PC-9 (cell line): ENCODE measurements around the gene LAPTM5. TPM values are rescaled to one million over a fixed set of nuclear protein-coding genes. Genes with fewer than 3 reads are reported as not detected.

Source experiments
- BruUV-seq: library from RNA; stranded (reverse); fragments of 400-500 nt; replicated peaks from 2 replicates; lab custom pipeline; 2021; lab: Mats Ljungman, UMichigan
- CTCF ChIA-PET: fragments of 300-600 bp; sonication (Branson Sonifier 250); formaldehyde crosslinking; loops from one replicate; lab custom pipeline; 2022; ENCODE audit warnings: antibody characterized with exemption; lab: Charles Lee
- POLR2A ChIA-PET: fragments of 300-600 bp; sonication (Branson Sonifier 250); formaldehyde crosslinking; loops from one replicate; lab custom pipeline; 2022; ENCODE audit warnings: antibody characterized with exemption; ENCODE audit not compliant: unreplicated experiment; lab: Charles Lee
- DNase-seq, 2 experiments: peaks; one replicate each; pipeline versions ENCODE4 v3.0.0 to v3.0.0-alpha.2; 2015 to 2022; ENCODE audit warnings: mixed read lengths in 1 of 2
- H2AFZ ChIP-seq: fragments of 200-600 bp; sonication (generic); 2 replicates; pipeline ENCODE4 v1.8.1; 2017; ENCODE audit warnings: antibody characterized with exemption
- H3F3A ChIP-seq: fragments of 200-600 bp; sonication (generic); 2 replicates; pipeline ENCODE4 v1.8.1; 2017; ENCODE audit warnings: antibody characterized with exemption, mild to moderate bottlenecking, low read depth; ENCODE audit not compliant: insufficient read depth
- H3K27ac ChIP-seq: fragments of 200-600 bp; sonication (generic); 2 replicates; pipeline ENCODE4 v1.6.1; 2016; ENCODE audit warnings: mixed run types
- H3K27me3 ChIP-seq: fragments of 200-600 bp; sonication (generic); 2 replicates; pipeline ENCODE4 v1.6.1; 2016; ENCODE audit warnings: low read depth, mixed run types; ENCODE audit not compliant: insufficient read depth
- H3K36me3 ChIP-seq: fragments of 200-600 bp; sonication (generic); 2 replicates; pipeline ENCODE4 v1.6.1; 2016; ENCODE audit warnings: low read depth, mixed run types
- H3K4me1 ChIP-seq: fragments of 200-600 bp; sonication (generic); replicated peaks from 2 replicates; pipeline ENCODE4 v1.6.1; 2016; ENCODE audit warnings: mixed run types; ENCODE audit not compliant: insufficient read depth
- H3K4me2 ChIP-seq: fragments of 200-600 bp; sonication (generic); 2 replicates; pipeline ENCODE4 v1.6.1; 2017; ENCODE audit warnings: mixed run types
- H3K4me3 ChIP-seq: fragments of 200-600 bp; sonication (generic); 2 replicates; pipeline ENCODE4 v1.6.1; 2016; ENCODE audit warnings: mixed run types
- H3K79me2 ChIP-seq: fragments of 200-600 bp; sonication (generic); 2 replicates; pipeline ENCODE4 v1.6.1; 2017; ENCODE audit warnings: low read depth, mixed run types
- H3K9me2 ChIP-seq: fragments of 200-600 bp; sonication (generic); 2 replicates; pipeline ENCODE4 v1.8.1; 2017; ENCODE audit warnings: mild to moderate bottlenecking; ENCODE audit not compliant: insufficient read depth
- H3K9me3 ChIP-seq: fragments of 200-600 bp; sonication (generic); 2 replicates; pipeline ENCODE4 v1.8.1; 2016; ENCODE audit warnings: low read depth; ENCODE audit not compliant: insufficient read depth
- H4K20me1 ChIP-seq: fragments of 200-600 bp; sonication (generic); 2 replicates; pipeline ENCODE4 v1.8.1; 2017; ENCODE audit not compliant: insufficient read depth
- CTCF ChIP-seq: fragments of 200-600 bp; sonication (generic); conservative IDR thresholded peaks from 2 replicates; pipeline ENCODE4 v1.6.1; 2017; ENCODE audit warnings: mixed run types, antibody characterized with exemption, mild to moderate bottlenecking, moderate library complexity
- EZH2 ChIP-seq: fragments of 200-600 bp; sonication (generic); IDR thresholded peaks from 2 replicates; pipeline ENCODE4 v1.8.0; 2017; ENCODE audit warnings: antibody characterized with exemption, low read depth
- intact Hi-C: fragments of 100-400 bp; cut with micrococcal nuclease; formaldehyde crosslinking; loops from one replicate; pipeline ENCODE4 v1.10.0; 2022; ENCODE audit not compliant: unreplicated experiment
- total RNA-seq: library from RNA; stranded (reverse); gene quantifications from 2 replicates; pipeline ENCODE4 v1.2.3, GENCODE V29; 2021

Gene LAPTM5
- total RNA-seq, 1 experiment from 2014 or later, result 5.0 TPM

GRCh38 chr1:30697571-30698376 is 59.8 kb downstream of the LAPTM5 start:
- intact Hi-C loops, result loop anchor here (10.0 kb wide), 1 partner anchor 173 kb away; no protein-coding TSS in a partner anchor
- Histone ChIP-seq H3K79me2 (no peaks in the 10 kb centered on the region), H3K9me3 (no peaks in the 10 kb centered on the region), H3K27ac (no peak overlapping the region), H3K27me3 (no peaks in the 10 kb centered on the region), H4K20me1 (no peaks in the 10 kb centered on the region), H3K4me3 (no peak overlapping the region), H2AFZ (no peak overlapping the region), H3F3A (no peaks in the 10 kb centered on the region), H3K4me2 (no peak overlapping the region), H3K4me1 (no peaks in the 10 kb centered on the region), H3K36me3 (no peaks in the 10 kb centered on the region), H3K9me2 (no peaks in the 10 kb centered on the region)
- ChIA-PET POLR2A (no interaction called here), CTCF (no interaction called here)
- BruUV-seq, result no TSS peak
- no peak for DNase-seq
- TF ChIP-seq CTCF, result no peak

GRCh38 chr1:30696831-30697230 is 60.7 kb downstream of the LAPTM5 start:
- Histone ChIP-seq H3K4me1 (no peaks in the 10 kb centered on the region), H4K20me1 (no peaks in the 10 kb centered on the region), H3K27me3 (no peaks in the 10 kb centered on the region), H3K4me3 (no peak overlapping the region), H3K4me2 (no peak overlapping the region), H3K79me2 (no peaks in the 10 kb centered on the region), H3K9me3 (no peaks in the 10 kb centered on the region), H3K27ac (no peak overlapping the region), H3K9me2 (no peaks in the 10 kb centered on the region), H3K36me3 (no peaks in the 10 kb centered on the region), H2AFZ (no peak overlapping the region), H3F3A (no peaks in the 10 kb centered on the region)
- no TSS peak for BruUV-seq
- no peak for DNase-seq
- ChIA-PET POLR2A (no interaction called here), CTCF (no interaction called here)
- intact Hi-C loops, result loop anchor here (10.0 kb wide), 1 partner anchor 172 kb away; no protein-coding TSS in a partner anchor
- TF ChIP-seq EZH2 (no peak), CTCF (no peak)

GRCh38 chr1:30695439-30695841 is 62.1 kb downstream of the LAPTM5 start:
- Histone ChIP-seq H3K4me1 (peaks cover 1% of the 10 kb centered on the region), H3K27ac (no peak overlapping the region), H3F3A (peaks cover 1% of the 10 kb centered on the region; the same call in 1 of the 2 replicates), H3K4me3 (no peak overlapping the region), H4K20me1 (no peaks in the 10 kb centered on the region), H2AFZ (no peak overlapping the region), H3K27me3 (no peaks in the 10 kb centered on the region), H3K9me2 (no peaks in the 10 kb centered on the region), H3K4me2 (no peak overlapping the region), H3K9me3 (no peaks in the 10 kb centered on the region), H3K79me2 (no peaks in the 10 kb centered on the region), H3K36me3 (no peaks in the 10 kb centered on the region)
- no peak for DNase-seq
- TF ChIP-seq EZH2 (no peak), CTCF (no peak)
- ChIA-PET POLR2A (no interaction called here), CTCF (no interaction called here)
- no TSS peak for BruUV-seq
- intact Hi-C loops, result loop anchor here (10.0 kb wide), 1 partner anchor 171 kb away; no protein-coding TSS in a partner anchor
